ENCODE results near the gene BPIFB2.

Gene BPIFB2

DNA sequence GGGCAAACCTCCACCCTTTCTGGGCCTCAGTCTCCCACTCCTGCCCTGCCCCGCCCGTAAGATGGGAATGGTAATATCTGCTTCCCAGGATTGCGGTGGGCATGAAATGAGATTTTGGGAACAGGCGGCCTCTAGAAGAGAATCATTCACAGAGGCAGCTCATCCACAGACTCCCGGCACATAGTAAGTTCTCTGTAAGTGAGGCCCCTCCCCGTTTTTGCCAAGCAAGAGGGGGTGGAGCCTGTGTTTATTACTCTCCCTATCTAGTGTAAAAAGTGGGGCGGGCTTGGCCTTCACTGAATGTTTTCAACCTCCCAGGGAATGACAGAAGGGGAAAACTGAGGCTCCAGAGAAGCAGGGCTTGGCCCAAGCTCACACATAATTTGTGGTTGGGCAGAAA, 23.3 kb upstream of the BPIFB2 start:
- no peak for FAIRE-seq
- no peak for DNase-seq (ENCODE audit: low spot score)

GRCh38 chr20:32984631-32985354, 22.7 kb upstream of the BPIFB2 start:
- FAIRE-seq (no peak), DNase-seq (ENCODE audit: low spot score) (no peak)

- no peak for DNase-seq (ENCODE audit: low spot score)
- peak; percentile 77 for FAIRE-seq
Observed at GRCh38 chr20:32985596-32985995, 21.9 kb upstream of the BPIFB2 start.

GRCh38 chr20:32986331-32986966, 21.1 kb upstream of the BPIFB2 start:
- no peak for DNase-seq (ENCODE audit: low spot score)
- no peak for FAIRE-seq

GRCh38 chr20:32987044-32987825, 20.3 kb upstream of the BPIFB2 start:
- DNase-seq (ENCODE audit: low spot score): no peak
- no peak for FAIRE-seq

- FAIRE-seq (no peak), DNase-seq (ENCODE audit: low spot score) (no peak)
Observed at GRCh38 chr20:32988008-32988407, 19.5 kb upstream of the BPIFB2 start.

GRCh38 chr20:32989507-32990283, 17.8 kb upstream of the BPIFB2 start:
- no peak for DNase-seq (ENCODE audit: low spot score)
- no peak for FAIRE-seq

DNA sequence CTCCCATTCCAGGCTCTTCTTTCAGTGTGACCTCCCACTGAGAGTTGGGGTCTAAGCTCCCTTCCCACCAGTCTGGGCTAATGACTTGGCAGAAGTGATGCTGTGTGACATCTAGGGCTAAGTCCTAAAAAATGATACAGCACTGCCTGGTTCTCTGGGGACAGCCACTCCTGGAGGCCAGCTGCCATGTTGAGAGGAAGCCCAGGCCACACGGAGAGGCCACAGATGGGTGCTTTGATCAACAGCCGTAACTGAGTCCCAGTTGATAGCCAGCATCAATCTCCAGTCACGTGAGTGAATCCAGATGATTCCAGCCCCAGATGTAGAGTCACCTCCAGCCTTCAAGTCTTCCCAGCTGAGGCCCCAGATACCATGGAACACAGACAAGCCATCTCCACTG, 17.1 kb upstream of the BPIFB2 start:
- DNase-seq (ENCODE audit: low spot score) (no peak), FAIRE-seq (no peak)

GRCh38 chr20:32991383-32991782, 16.1 kb upstream of the BPIFB2 start:
- FAIRE-seq (no peak), DNase-seq (ENCODE audit: low spot score) (no peak)

GRCh38 chr20:32991792-32992641, 15.5 kb upstream of the BPIFB2 start:
- no peak for DNase-seq (ENCODE audit: low spot score)
- FAIRE-seq: no peak

GRCh38 chr20:32993496-32994050, 13.9 kb upstream of the BPIFB2 start:
- DNase-seq (ENCODE audit: low spot score): no peak
- no peak for FAIRE-seq

- no peak for DNase-seq (ENCODE audit: low spot score)
Observed at GRCh38 chr20:32995802-32996201, 11.7 kb upstream of the BPIFB2 start.

GRCh38 chr20:32997431-32997830, 10.1 kb upstream of the BPIFB2 start:
- no peak for FAIRE-seq

More at GRCh38 chr20:32995802-32996201, 11.7 kb upstream of the BPIFB2 start:
- no peak for FAIRE-seq

GRCh38 chr20:32999603-33000250, 7.8 kb upstream of the BPIFB2 start:
- no peak for DNase-seq (ENCODE audit: low spot score)
- FAIRE-seq: no peak

More at GRCh38 chr20:32997431-32997830, 10.1 kb upstream of the BPIFB2 start:
- DNase-seq (ENCODE audit: low spot score): no peak

GRCh38 chr20:33000802-33001466, 6.6 kb upstream of the BPIFB2 start:
- FAIRE-seq (no peak), DNase-seq (ENCODE audit: low spot score) (no peak)

DNA sequence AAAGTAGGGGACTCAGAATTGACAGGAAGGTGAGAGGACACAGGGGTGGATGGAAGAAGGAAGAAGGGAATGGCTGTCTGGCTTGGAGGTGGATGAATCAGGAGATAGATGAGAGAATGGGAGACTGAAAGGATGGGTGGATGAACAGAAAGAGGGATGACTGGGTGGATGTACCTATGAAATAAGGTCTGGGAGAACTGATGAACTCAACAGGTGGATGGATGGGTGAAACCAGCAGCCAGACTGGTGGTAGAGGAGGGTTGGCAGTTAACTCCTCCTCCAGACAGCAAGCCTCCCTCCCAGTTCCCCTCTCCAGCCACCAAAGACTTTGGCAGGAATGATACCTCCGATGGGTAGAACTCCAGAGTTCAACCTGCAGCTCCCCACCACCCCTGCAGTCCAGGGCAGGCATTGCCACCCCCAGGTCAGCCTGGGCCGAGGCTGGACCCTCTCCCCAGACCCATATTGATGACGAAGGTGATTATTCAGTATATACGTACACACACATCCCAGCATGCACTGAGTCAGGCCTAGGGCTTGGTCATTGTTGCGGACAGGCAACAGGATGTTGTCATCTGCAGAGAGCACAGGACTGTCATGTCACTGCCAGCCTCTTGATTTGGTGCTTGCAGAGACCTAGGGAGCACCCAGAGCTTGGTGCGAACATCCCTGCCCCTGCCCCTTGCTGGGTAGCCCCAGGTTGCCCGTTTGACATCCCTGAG, 5.3 kb upstream of the BPIFB2 start:
- peak; percentile 35 for FAIRE-seq
- DNase-seq (ENCODE audit: low spot score): no peak

GRCh38 chr20:33004141-33004751, 3.3 kb upstream of the BPIFB2 start, which contains the start of gene SUN5:
Gene SUN5, minus strand, starts transcription at chr20:33004433. Its CDS starts 93 bp downstream, at chr20:33004340.
- FAIRE-seq: no peak
- no peak for DNase-seq (ENCODE audit: low spot score)

- FAIRE-seq (no peak), DNase-seq (ENCODE audit: low spot score) (no peak)
Observed at GRCh38 chr20:33005132-33005566, 2.4 kb upstream of the BPIFB2 start.
